BJ (cell line): ENCODE measurements around the gene LPCAT1. TPM values are rescaled to one million over a fixed set of nuclear protein-coding genes. Genes with fewer than 3 reads are reported as not detected.

Source experiments
- CTCF ChIA-PET: fragments of 350-600 bp; formaldehyde crosslinking; extraction: SDS; loops from one replicate; lab custom pipeline; 2021; ENCODE audit warnings: antibody characterized with exemption, inconsistent platforms; lab: Yijun Ruan, JAX
- POLR2A ChIA-PET: fragments of 300-600 bp; sonication (Branson Sonifier 250); formaldehyde crosslinking; extraction: SDS; loops from one replicate; lab custom pipeline; 2021; ENCODE audit warnings: antibody characterized with exemption; lab: Charles Lee
- DNase-seq: peaks from one replicate; pipeline ENCODE4 v3.0.0-alpha.2; 2011; ENCODE audit warnings: low read depth
- H3K27me3 ChIP-seq: 2 replicates; pipeline ENCODE4 v1.6.0; 2011; ENCODE audit warnings: low read length; ENCODE audit not compliant: control insufficient read depth, insufficient read depth
- H3K36me3 ChIP-seq: 2 replicates; pipeline ENCODE4 v1.5.1; 2011; ENCODE audit warnings: low read length; ENCODE audit not compliant: control insufficient read depth, insufficient read depth
- H3K4me3 ChIP-seq: 2 replicates; pipeline ENCODE4 v1.5.1; 2011; ENCODE audit warnings: low read depth, mild to moderate bottlenecking, control low read depth, low read length
- polyA plus RNA-seq: library from polyadenylated mRNA; depleted of rRNA; stranded (reverse); fragments of >200 nt; gene quantifications from 2 replicates; pipeline ENCODE4 v1.2.3, GENCODE V29; 2011
- TF ChIP-seq, protein P1 (sequence below): IDR thresholded peaks from 2 replicates; pipeline ENCODE4 v1.5.1; 2011; ENCODE audit warnings: low read depth, mild to moderate bottlenecking, control low read depth, inconsistent platforms, low read length, moderate library complexity; ENCODE audit not compliant: insufficient read depth

Gene LPCAT1
- polyA plus RNA-seq, 1 experiment, result 14.3 TPM

- Histone ChIP-seq H3K27me3 (no peaks in the 10 kb centered on the region), H3K4me3 (no peak overlapping the region), H3K36me3 (peaks cover 29% of the 10 kb centered on the region)
- TF ChIP-seq, protein P1, sequence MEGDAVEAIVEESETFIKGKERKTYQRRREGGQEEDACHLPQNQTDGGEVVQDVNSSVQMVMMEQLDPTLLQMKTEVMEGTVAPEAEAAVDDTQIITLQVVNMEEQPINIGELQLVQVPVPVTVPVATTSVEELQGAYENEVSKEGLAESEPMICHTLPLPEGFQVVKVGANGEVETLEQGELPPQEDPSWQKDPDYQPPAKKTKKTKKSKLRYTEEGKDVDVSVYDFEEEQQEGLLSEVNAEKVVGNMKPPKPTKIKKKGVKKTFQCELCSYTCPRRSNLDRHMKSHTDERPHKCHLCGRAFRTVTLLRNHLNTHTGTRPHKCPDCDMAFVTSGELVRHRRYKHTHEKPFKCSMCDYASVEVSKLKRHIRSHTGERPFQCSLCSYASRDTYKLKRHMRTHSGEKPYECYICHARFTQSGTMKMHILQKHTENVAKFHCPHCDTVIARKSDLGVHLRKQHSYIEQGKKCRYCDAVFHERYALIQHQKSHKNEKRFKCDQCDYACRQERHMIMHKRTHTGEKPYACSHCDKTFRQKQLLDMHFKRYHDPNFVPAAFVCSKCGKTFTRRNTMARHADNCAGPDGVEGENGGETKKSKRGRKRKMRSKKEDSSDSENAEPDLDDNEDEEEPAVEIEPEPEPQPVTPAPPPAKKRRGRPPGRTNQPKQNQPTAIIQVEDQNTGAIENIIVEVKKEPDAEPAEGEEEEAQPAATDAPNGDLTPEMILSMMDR, result no peak
- CTCF ChIA-PET, result no interaction called here
- POLR2A ChIA-PET, result no interaction called here
- no peak for DNase-seq
Measured at GRCh38 chr5:1493941-1494340, 29.8 kb downstream of the LPCAT1 start.

GRCh38 chr5:1493413-1493812 lies 30.3 kb downstream of the LPCAT1 start:
- Histone ChIP-seq H3K36me3 (peaks cover 29% of the 10 kb centered on the region), H3K4me3 (no peak overlapping the region), H3K27me3 (no peaks in the 10 kb centered on the region)
- no peak for DNase-seq
- POLR2A ChIA-PET, result no interaction called here
- TF ChIP-seq, protein P1, result no peak
- CTCF ChIA-PET, result interaction anchor here (2.1 kb wide), 1 partner anchor 13 kb away, joined by 7 read pairs; no protein-coding TSS in a partner anchor

- no peak for DNase-seq
- POLR2A ChIA-PET, result no interaction called here
- H3K4me3 ChIP-seq, result no peak overlapping the region
- peaks cover 30% of the 10 kb centered on the region for H3K36me3 ChIP-seq
- no peaks in the 10 kb centered on the region for H3K27me3 ChIP-seq
- CTCF ChIA-PET, result interaction anchor here (1.1 to 2.1 kb wide), 2 partner anchors 10 to 13 kb away, joined by 5 to 7 read pairs; no protein-coding TSS in a partner anchor
- TF ChIP-seq, protein P1, result no peak
Measured at GRCh38 chr5:1492757-1493156, 31.0 kb downstream of the LPCAT1 start.

DNA sequence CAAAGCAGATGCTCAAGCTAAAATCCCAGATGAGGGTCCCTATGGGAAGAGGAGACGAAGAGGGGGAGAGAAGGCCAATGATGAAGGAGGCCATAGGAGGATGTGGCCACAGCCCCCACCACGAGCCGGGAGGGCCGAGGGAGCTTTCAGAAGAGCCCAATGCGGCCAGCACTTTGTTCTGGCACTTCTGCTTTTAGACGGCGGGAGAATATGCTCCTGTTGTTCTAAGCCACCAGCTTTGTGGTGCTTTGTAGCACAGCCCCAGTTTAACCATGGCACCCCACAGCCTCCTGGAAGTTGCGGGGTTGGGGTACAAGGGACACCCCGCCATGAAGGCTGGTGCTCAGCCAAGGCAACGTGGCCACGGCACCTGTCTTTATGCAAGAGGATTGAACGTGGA lies 33.4 kb downstream of the LPCAT1 start:
- Histone ChIP-seq H3K4me3 (no peak overlapping the region), H3K36me3 (peaks cover 47% of the 10 kb centered on the region), H3K27me3 (no peaks in the 10 kb centered on the region)
- DNase-seq, result no peak
- TF ChIP-seq, protein P1, result no peak
- POLR2A ChIA-PET, result no interaction called here
- CTCF ChIA-PET, result no interaction called here

GRCh38 chr5:1489754-1490153 lies 34.0 kb downstream of the LPCAT1 start:
- TF ChIP-seq, protein P1, result no peak
- POLR2A ChIA-PET, result no interaction called here
- peaks cover 53% of the 10 kb centered on the region for H3K36me3 ChIP-seq
- CTCF ChIA-PET, result interaction anchor here (0.6 kb wide), 1 partner anchor 81 kb away, joined by 3 read pairs; no protein-coding TSS in a partner anchor
- H3K27me3 ChIP-seq, result no peaks in the 10 kb centered on the region
- DNase-seq, result no peak
- no peak overlapping the region for H3K4me3 ChIP-seq
